PC-3 (cell line): Measurements from ENCODE around the gene RHEX. TPM values are rescaled to one million over a fixed set of nuclear protein-coding genes. Genes with fewer than 3 reads are reported as not detected.

ENCODE experiments used
- ATAC-seq: fragments of 200-7000 bp; cut with Tn5 transposase; 2 replicates; pipeline ENCODE4 v1.9.1; 2020; ENCODE audit warnings: mild to moderate bottlenecking, moderate library complexity
- BruUV-seq: library from RNA; stranded (reverse); fragments of 400-500 nt; replicated peaks from 2 replicates; lab custom pipeline; 2021; lab: Mats Ljungman, UMichigan
- CTCF ChIA-PET: fragments of 300-600 bp; sonication (Branson Sonifier 250); formaldehyde crosslinking; loops from one replicate; lab custom pipeline; 2022; ENCODE audit warnings: antibody characterized with exemption; lab: Charles Lee
- POLR2A ChIA-PET: fragments of 300-600 bp; sonication (Branson Sonifier 250); formaldehyde crosslinking; loops from one replicate; lab custom pipeline; 2022; ENCODE audit warnings: antibody characterized with exemption; ENCODE audit not compliant: unreplicated experiment; lab: Charles Lee
- DNase-seq: peaks from one replicate; pipeline ENCODE4 v3.0.0-alpha.2; 2015
- H2AFZ ChIP-seq: fragments of 300-600 bp; sonication (generic); 2 replicates; pipeline ENCODE4 v1.6.0; 2016; ENCODE audit warnings: antibody characterized with exemption, low read length
- H3F3A ChIP-seq: fragments of 300-600 bp; sonication (generic); one replicate; pipeline ENCODE4 v1.6.0; 2017; ENCODE audit warnings: antibody characterized with exemption, low read length, control low read depth, mild to moderate bottlenecking; ENCODE audit not compliant: unreplicated experiment
- H3K27ac ChIP-seq: fragments of 300-600 bp; sonication (generic); 2 replicates; pipeline ENCODE4 v1.5.1; 2016; ENCODE audit warnings: mild to moderate bottlenecking, low read length
- H3K27me3 ChIP-seq: fragments of 300-600 bp; sonication (generic); 2 replicates; pipeline ENCODE4 v1.6.1; 2016; ENCODE audit warnings: low read length, mixed read lengths
- H3K36me3 ChIP-seq: fragments of 300-600 bp; sonication (generic); 2 replicates; pipeline ENCODE4 v1.6.1; 2016; ENCODE audit warnings: low read depth, mixed run types, low read length, mixed read lengths
- H3K4me1 ChIP-seq: fragments of 300-600 bp; sonication (generic); 2 replicates; pipeline ENCODE4 v1.5.1; 2016; ENCODE audit warnings: low read length; ENCODE audit not compliant: insufficient read depth
- H3K4me2 ChIP-seq: fragments of 300-600 bp; sonication (generic); 2 replicates; pipeline ENCODE4 v1.6.0; 2016; ENCODE audit warnings: low read length
- H3K4me3 ChIP-seq: fragments of 300-600 bp; sonication (generic); 2 replicates; pipeline ENCODE4 v1.5.1; 2016; ENCODE audit warnings: mild to moderate bottlenecking, low read length, mixed read lengths
- H3K79me2 ChIP-seq: fragments of 300-600 bp; sonication (generic); 2 replicates; pipeline ENCODE4 v1.6.1; 2017; ENCODE audit warnings: low read length, mixed read lengths
- H3K9ac ChIP-seq: fragments of 300-600 bp; sonication (generic); 2 replicates; pipeline ENCODE4 v1.6.0; 2016; ENCODE audit warnings: mild to moderate bottlenecking, low read length
- H3K9me2 ChIP-seq: fragments of 300-600 bp; sonication (generic); replicated peaks from 2 replicates; pipeline ENCODE4 v1.6.1; 2016; ENCODE audit warnings: mixed run types, low read length, mixed read lengths
- H3K9me3 ChIP-seq: fragments of 300-600 bp; sonication (generic); 2 replicates; pipeline ENCODE4 v1.6.1; 2016; ENCODE audit warnings: low read length, mixed read lengths
- H4K20me1 ChIP-seq: fragments of 300-600 bp; sonication (generic); 2 replicates; pipeline ENCODE4 v1.6.1; 2016; ENCODE audit warnings: low read length, mixed read lengths
- CTCF ChIP-seq: fragments of 300-600 bp; sonication (generic); conservative IDR thresholded peaks from 2 replicates; pipeline ENCODE4 v1.5.1; 2017; ENCODE audit warnings: antibody characterized with exemption, low read depth, mild to moderate bottlenecking, low read length
- EZH2 ChIP-seq: fragments of 300-600 bp; sonication (generic); IDR thresholded peaks from one replicate; pipeline ENCODE4 v1.6.1; 2017; ENCODE audit warnings: antibody characterized with exemption, mild to moderate bottlenecking, low read length; ENCODE audit not compliant: unreplicated experiment
- EZH2phosphoT487 ChIP-seq: fragments of 300-600 bp; sonication (generic); IDR thresholded peaks from 2 replicates; pipeline ENCODE4 v1.6.1; 2018; ENCODE audit warnings: mild to moderate bottlenecking, antibody characterized with exemption, low read length, borderline replicate concordance
- intact Hi-C: fragments of 100-400 bp; cut with micrococcal nuclease; formaldehyde crosslinking; loops from 2 replicates; pipeline ENCODE4 v1.9.0; 2023
- total RNA-seq: library from RNA; depleted of rRNA; stranded (reverse); fragments of >200 nt; gene quantifications from 2 replicates; pipeline ENCODE4 v1.2.3, GENCODE V29; 2014

RHEX gene
- total RNA-seq, 1 experiment from 2014 or later = not detected

DNA sequence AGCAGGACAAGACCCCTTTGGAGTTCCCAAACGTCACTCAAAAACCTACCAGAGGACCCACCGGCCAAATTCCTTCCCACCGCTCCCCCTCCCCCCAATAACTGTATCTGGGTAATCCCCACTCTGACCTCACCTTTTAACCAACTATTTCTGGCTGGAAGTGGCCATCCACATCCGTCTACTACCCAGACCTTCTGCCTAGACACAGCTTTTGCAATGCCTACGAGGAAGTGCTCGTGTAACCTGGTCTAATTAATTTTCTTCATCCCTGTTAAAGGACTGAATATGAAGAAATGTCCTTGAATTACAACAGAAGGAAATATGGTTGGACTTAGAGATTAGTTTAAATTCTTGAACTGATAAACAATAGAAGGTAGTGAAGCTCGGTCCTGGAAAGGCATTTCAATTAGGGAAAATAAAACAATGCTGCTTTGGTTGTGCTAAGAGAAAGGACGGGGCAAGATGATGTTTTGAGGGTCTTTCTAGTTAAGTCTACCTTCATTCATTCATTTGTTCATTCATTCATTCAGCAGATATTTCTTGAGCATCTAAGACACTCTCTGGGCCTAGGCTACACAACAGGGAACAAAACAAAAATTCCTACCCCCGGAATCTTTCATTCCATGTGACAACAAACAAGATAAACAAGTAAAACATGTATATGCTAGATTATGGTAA is 45.4 kb downstream of the RHEX start:
- no peaks in the 10 kb centered on the region for H3F3A ChIP-seq
- H3K9me2 ChIP-seq = no peaks in the 10 kb centered on the region
- no TSS peak for BruUV-seq
- H3K4me3 ChIP-seq = no peak overlapping the region
- H3K27ac ChIP-seq = no peak overlapping the region
- intact Hi-C loops = no loop called here
- no peak overlapping the region for H3K9ac ChIP-seq
- H4K20me1 ChIP-seq = no peaks in the 10 kb centered on the region
- no peaks in the 10 kb centered on the region for H3K36me3 ChIP-seq
- H3K9me3 ChIP-seq = no peaks in the 10 kb centered on the region
- ATAC-seq (no peak), DNase-seq (no peak)
- CTCF ChIA-PET = no interaction called here
- no peaks in the 10 kb centered on the region for H3K79me2 ChIP-seq
- H3K27me3 ChIP-seq = peaks cover 87% of the 10 kb centered on the region
- no peak overlapping the region for H2AFZ ChIP-seq
- TF ChIP-seq CTCF (no peak), EZH2 (no peak), EZH2phosphoT487 (no peak)
- H3K4me2 ChIP-seq = no peak overlapping the region
- POLR2A ChIA-PET = no interaction called here
- no peaks in the 10 kb centered on the region for H3K4me1 ChIP-seq

DNA sequence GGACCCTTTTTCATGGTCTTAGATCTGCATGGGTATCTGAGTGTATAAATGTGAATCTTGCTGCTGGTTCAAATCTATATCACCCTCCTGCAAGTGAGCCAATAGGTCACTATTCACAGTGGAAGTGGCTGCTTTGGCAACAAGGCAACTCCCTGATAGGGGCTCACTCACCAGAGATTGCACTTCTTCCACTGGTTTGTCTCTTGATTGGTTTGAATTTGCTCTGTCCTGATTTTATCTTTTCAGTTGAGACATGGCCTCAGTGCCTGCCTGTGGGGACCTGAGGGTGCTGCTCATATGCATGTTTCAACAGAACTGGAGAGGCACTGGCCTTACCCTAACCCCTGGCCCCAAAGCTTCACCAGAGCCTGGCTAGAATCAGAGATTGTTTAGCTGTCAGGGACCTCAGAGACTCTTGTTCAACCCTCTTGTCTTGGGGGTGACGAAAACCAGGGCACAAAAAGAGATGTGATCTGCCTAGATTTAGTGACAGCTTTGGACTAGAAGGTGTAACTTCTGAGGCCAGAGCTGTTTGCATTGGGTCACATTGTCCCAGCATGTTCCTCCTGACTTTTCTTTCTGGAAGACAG is 47.3 kb downstream of the RHEX start:
- Histone ChIP-seq H3K27me3 (peaks cover 69% of the 10 kb centered on the region), H3F3A (no peaks in the 10 kb centered on the region), H3K79me2 (no peaks in the 10 kb centered on the region), H3K4me2 (no peak overlapping the region), H3K9me3 (no peaks in the 10 kb centered on the region), H3K36me3 (no peaks in the 10 kb centered on the region), H2AFZ (no peak overlapping the region), H3K27ac (no peak overlapping the region), H3K9me2 (no peaks in the 10 kb centered on the region), H4K20me1 (no peaks in the 10 kb centered on the region), H3K4me1 (no peaks in the 10 kb centered on the region), H3K4me3 (no peak overlapping the region), H3K9ac (no peak overlapping the region)
- TF ChIP-seq CTCF = no peak
- TF ChIP-seq EZH2phosphoT487 = no peak
- no peak for TF ChIP-seq EZH2
- CTCF ChIA-PET = no interaction called here
- intact Hi-C loops = no loop called here
- no TSS peak for BruUV-seq
- POLR2A ChIA-PET = no interaction called here
- no peak for ATAC-seq
- no peak for DNase-seq
